Progenitor cell of endocrine pancreas (in vitro differentiated cells): ENCODE data around the gene UBTD1. TPM values are rescaled to one million over a fixed set of nuclear protein-coding genes. Genes with fewer than 3 reads are reported as not detected.

Experiments
- DNase-seq: peaks from one replicate; pipeline ENCODE4 v3.0.0; 2021; ENCODE audit warnings: low spot score; ENCODE audit not compliant: unreplicated experiment
- H3K27ac Mint-ChIP-seq: 2 replicates; pipeline ENCODE4 v1.8.0; 2021; ENCODE audit warnings: mild to moderate bottlenecking, moderate library complexity, mixed read lengths
- H3K27me3 Mint-ChIP-seq: 2 replicates; pipeline ENCODE4 v1.8.0; 2021; ENCODE audit warnings: mixed read lengths
- H3K36me3 Mint-ChIP-seq: 2 replicates; pipeline ENCODE4 v1.8.0; 2022; ENCODE audit warnings: mixed read lengths; ENCODE audit not compliant: insufficient read depth
- H3K4me1 Mint-ChIP-seq: 2 replicates; pipeline ENCODE4 v1.8.0; 2021; ENCODE audit warnings: low read depth, mixed read lengths
- H3K4me3 Mint-ChIP-seq: 2 replicates; pipeline ENCODE4 v1.8.0; 2021; ENCODE audit warnings: low read depth, mild to moderate bottlenecking, moderate library complexity, mixed read lengths
- H3K9me3 Mint-ChIP-seq: 2 replicates; pipeline ENCODE4 v1.8.0; 2021; ENCODE audit warnings: low read depth, mixed read lengths
- total RNA-seq: library from RNA; stranded (reverse); gene quantifications from 2 replicates; pipeline ENCODE4 v1.2.1, GENCODE V29; 2021
- TF ChIP-seq, protein P1 (sequence below): fragments of 200-600 bp; sonication (generic); IDR thresholded peaks from one replicate; pipeline ENCODE4 v1.5.0; 2021; ENCODE audit warnings: antibody characterized with exemption, mild to moderate bottlenecking; ENCODE audit not compliant: unreplicated experiment

UBTD1 gene
- total RNA-seq, 1 donor from 2014 or later = 9.0 TPM

DNA sequence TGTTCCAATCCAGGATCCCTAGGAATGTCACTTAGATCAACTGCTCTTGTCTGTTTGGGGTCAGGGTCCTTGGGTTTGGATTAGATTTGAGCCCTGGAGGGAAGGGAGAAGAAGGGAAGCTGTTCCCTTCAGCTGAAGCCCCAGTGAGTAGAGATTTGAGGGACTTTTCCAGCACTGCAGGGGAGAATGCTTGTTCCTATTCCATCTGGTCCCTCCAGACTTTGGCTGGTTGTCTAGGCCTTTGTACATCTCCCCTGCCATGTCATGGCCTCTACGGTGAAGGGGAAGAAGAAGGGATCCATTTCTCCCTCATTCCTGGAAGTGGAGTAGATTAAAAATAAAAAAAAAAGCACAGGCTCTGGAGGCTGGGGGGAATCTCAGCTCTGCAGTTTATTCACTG is 101.9 kb downstream of the UBTD1 start:
- Mint-ChIP-seq H3K27me3 (no peaks in the 10 kb centered on the region), H3K4me3 (no peak overlapping the region), H3K4me1 (no peaks in the 10 kb centered on the region), H3K9me3 (no peaks in the 10 kb centered on the region), H3K27ac (no peak overlapping the region), H3K36me3 (no peaks in the 10 kb centered on the region)
- no peak for DNase-seq
- TF ChIP-seq, protein P1, sequence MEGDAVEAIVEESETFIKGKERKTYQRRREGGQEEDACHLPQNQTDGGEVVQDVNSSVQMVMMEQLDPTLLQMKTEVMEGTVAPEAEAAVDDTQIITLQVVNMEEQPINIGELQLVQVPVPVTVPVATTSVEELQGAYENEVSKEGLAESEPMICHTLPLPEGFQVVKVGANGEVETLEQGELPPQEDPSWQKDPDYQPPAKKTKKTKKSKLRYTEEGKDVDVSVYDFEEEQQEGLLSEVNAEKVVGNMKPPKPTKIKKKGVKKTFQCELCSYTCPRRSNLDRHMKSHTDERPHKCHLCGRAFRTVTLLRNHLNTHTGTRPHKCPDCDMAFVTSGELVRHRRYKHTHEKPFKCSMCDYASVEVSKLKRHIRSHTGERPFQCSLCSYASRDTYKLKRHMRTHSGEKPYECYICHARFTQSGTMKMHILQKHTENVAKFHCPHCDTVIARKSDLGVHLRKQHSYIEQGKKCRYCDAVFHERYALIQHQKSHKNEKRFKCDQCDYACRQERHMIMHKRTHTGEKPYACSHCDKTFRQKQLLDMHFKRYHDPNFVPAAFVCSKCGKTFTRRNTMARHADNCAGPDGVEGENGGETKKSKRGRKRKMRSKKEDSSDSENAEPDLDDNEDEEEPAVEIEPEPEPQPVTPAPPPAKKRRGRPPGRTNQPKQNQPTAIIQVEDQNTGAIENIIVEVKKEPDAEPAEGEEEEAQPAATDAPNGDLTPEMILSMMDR = no peak

DNA sequence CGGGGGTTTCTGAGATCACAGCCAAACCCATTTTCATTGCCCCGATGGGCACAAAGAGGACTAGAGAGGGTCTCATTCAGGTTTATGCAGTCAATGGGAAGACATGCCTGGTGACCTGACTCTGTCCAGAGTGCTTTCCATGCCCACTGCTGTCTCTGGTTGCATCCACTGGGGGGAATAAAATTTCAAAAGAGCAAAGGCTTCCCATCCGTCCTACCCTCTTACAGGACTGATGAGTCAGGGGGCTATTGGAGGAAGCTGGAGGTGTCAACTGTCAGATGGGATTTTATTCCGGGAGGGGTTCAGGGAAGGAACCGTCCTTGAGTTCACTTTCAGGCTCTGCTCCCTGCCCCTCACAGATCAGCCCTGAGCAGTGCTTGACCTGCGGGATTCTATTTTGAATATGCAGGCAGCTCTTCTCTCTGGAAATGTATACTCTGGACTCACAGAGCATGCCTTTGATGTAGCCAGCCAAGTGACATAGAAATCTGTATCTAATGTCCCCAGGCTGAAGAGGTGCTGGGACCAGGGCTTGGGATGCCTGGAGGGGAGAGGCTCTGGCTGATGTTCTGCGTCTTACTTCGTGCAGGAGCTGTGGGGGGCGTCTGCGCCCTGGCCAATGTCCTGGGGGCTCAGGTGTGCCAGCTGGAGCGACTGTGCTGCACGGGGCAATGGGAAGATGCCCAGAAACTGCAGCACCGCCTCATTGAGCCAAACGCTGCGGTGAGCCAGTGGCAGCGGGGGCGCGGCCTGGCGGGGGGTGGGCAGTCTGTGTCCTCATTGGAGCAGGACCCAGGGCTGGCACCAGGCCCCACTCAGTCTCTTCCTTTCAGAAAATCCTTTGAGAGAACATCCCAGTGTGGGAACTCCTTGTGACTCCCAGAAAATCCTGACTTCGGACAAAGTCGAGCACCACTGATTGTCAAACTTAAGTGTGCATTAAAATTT is 102.8 kb downstream of the UBTD1 start:
- TF ChIP-seq, protein P1 = no peak
- no peaks in the 10 kb centered on the region for H3K27me3 Mint-ChIP-seq
- no peak for DNase-seq
- H3K4me1 Mint-ChIP-seq = no peaks in the 10 kb centered on the region
- peaks cover 2% of the 10 kb centered on the region for H3K36me3 Mint-ChIP-seq
- no peak overlapping the region for H3K4me3 Mint-ChIP-seq
- no peaks in the 10 kb centered on the region for H3K9me3 Mint-ChIP-seq
- no peak overlapping the region for H3K27ac Mint-ChIP-seq

DNA sequence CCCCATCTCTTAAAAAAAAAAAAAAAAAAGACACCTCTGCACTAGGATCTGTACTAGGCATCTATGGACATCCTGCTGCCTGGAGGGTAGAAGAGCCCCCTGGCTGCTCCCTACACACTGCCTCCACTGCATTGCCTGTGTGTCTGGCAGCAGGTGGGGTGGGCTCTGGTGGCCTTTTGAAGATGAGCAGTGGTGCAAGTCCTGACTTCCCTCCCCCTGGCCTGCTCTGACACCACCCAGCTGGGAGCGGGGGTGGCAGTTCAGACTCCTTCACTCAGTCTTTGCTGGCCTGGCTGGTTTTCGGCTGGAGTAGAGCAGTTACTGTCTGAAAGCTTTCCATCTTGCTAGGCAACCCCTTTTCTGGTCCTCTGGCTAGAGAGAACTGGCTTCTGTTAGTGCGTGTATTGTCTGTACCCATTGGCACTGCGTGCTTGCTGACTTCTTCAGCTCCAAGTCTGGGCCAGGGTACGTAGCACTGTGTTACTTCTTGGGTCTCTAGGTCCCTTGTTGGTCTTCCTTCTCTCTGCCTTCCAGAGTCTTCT is 108.4 kb downstream of the UBTD1 start:
- H3K9me3 Mint-ChIP-seq = no peaks in the 10 kb centered on the region
- H3K36me3 Mint-ChIP-seq = peaks cover 2% of the 10 kb centered on the region
- H3K4me1 Mint-ChIP-seq = no peaks in the 10 kb centered on the region
- H3K4me3 Mint-ChIP-seq = no peak overlapping the region
- H3K27ac Mint-ChIP-seq = no peak overlapping the region
- H3K27me3 Mint-ChIP-seq = no peaks in the 10 kb centered on the region
- TF ChIP-seq, protein P1 = no peak
- no peak for DNase-seq

DNA sequence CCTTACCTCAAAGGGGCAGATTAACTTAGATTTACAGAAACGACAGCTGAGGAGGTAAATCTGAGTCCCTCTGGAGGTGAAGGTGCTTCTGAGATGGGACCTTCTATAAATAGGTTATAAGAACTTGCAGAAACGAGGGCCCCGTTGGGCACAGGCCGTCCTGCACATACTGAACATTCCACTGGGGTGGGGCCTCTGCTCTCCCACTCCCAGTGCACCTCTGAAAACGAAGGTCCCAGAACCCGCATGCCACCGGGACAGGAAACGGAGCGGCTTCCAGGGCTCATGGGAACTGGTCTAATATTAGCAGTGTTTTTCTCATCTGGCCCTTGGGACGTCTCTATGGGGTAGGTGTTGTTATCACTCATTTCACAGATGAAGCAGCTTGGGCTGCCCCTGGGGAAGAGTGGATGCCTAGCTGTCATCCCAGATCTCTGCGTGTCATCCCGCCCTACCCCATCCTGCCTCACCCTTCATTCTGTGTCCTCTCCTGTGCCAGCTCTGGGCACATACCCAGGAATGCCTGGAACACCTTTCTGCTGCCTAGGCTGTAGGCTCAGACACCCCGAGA is 110.4 kb downstream of the UBTD1 start:
- H3K4me1 Mint-ChIP-seq = no peaks in the 10 kb centered on the region

DNA sequence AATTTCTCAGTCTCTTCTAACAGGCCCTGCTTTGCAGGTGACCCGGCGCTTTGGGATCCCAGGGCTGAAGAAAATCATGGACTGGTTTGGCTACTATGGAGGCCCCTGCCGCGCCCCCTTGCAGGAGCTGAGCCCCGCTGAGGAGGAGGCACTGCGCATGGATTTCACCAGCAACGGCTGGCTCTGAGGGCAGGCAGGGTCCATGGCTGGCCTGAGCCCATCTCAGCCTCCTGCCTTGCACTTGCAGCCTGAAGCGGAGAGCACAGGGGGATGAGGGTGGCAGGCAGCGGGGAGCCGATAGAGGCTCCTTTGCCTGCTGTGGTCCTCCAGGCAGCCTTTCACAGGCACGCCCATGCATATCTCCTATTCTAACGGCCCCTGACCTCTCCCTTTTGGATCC is 112.7 kb downstream of the UBTD1 start:
- Mint-ChIP-seq H3K27me3 (no peaks in the 10 kb centered on the region), H3K4me3 (no peak overlapping the region), H3K27ac (peak overlapping the region; percentile 59), H3K4me1 (no peaks in the 10 kb centered on the region), H3K36me3 (peaks cover 6% of the 10 kb centered on the region), H3K9me3 (no peaks in the 10 kb centered on the region)
- DNase-seq = no peak
- TF ChIP-seq, protein P1 = no peak

More for the DNA sequence above, 110.4 kb downstream of the UBTD1 start:
- Mint-ChIP-seq H3K36me3 (peaks cover 2% of the 10 kb centered on the region), H3K9me3 (no peaks in the 10 kb centered on the region), H3K4me3 (no peak overlapping the region), H3K27ac (no peak overlapping the region), H3K27me3 (no peaks in the 10 kb centered on the region)
- no peak for DNase-seq
- TF ChIP-seq, protein P1 = no peak
